Measurements from ENCODE around the gene APLNR.

Gene APLNR

DNA sequence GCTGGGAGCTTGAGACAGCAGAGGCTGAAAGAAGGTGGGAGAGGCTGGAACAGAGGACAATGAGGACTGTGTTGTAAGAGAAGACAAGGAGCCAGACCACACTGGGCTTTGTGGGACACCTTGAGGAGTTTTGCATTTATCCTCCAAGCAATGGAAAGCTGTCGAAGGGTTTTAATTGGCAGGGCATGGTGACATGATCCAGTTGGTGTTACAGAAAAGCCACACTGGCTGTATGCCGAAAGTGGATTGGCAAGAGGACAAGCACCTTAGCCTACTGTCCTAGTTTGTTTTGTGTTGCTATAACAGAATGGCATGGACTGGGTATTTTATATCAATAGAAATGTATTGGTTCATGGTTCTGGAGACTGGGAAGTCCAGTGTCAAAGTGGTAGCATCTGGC lies 14.0 kb upstream of the APLNR start:
- no peak for ATAC-seq

DNA sequence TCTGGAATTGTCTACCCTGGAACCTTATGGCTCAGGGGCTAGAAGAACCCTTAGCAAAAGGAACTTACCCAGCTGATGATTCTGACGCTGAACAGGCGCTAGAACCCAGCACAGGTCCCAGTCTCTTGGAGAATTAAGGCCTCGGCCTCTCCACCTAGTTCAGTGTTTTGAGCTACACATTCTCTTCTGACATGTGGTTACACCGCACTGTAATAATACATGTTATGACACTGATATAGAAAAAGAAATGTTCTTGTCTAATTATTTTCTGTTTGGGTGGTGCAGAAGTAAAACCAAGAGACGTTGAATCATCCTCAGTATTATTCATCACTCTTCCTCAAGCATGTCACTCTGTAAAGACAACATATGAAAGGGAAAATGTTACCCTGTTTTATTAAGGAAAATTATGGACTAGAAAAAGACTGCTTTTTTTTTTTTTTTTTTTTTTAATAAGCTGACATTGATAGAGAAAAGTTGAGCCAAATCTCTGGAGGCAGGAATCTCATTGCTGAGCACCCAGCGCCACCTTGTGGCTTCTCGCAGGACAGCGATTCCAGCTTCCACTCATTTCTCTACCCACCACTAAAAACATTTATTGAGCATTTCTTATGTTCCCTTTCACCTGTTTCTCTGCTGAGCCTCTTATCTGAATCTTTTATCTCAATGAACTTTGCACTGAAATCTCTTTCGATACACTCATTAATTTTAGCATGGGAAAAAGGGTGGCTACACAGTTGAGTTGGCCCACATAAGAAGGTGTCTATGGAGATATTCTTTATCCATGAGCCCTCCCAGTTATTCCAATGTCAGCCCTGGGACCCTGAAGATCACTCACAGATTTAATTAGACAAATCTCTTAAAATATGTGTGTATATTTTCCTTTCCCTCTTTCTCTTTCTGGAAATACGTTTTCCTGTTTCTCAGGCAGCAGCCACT lies 12.6 kb upstream of the APLNR start:
- ATAC-seq: peak; percentile 83

More for the DNA sequence above, 14.0 kb upstream of the APLNR start:
- TF ChIP-seq, protein P1, sequence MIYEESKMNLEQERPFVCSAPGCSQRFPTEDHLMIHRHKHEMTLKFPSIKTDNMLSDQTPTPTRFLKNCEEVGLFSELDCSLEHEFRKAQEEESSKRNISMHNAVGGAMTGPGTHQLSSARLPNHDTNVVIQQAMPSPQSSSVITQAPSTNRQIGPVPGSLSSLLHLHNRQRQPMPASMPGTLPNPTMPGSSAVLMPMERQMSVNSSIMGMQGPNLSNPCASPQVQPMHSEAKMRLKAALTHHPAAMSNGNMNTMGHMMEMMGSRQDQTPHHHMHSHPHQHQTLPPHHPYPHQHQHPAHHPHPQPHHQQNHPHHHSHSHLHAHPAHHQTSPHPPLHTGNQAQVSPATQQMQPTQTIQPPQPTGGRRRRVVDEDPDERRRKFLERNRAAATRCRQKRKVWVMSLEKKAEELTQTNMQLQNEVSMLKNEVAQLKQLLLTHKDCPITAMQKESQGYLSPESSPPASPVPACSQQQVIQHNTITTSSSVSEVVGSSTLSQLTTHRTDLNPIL (CRISPR knock-in tag; IDR thresholded peaks at IDR 0.05; ENCODE audit: low read depth): no peak
- TF ChIP-seq ZFP30 (CRISPR knock-in tag; IDR thresholded peaks at IDR 0.05): no peak
- no peak for TF ChIP-seq ZNF565 (CRISPR knock-in tag; conservative IDR thresholded peaks at IDR 0.05; ENCODE audit: low read depth)
- TF ChIP-seq ZNF70 (CRISPR knock-in tag; IDR thresholded peaks at IDR 0.05): no peak
- TF ChIP-seq, protein P2, sequence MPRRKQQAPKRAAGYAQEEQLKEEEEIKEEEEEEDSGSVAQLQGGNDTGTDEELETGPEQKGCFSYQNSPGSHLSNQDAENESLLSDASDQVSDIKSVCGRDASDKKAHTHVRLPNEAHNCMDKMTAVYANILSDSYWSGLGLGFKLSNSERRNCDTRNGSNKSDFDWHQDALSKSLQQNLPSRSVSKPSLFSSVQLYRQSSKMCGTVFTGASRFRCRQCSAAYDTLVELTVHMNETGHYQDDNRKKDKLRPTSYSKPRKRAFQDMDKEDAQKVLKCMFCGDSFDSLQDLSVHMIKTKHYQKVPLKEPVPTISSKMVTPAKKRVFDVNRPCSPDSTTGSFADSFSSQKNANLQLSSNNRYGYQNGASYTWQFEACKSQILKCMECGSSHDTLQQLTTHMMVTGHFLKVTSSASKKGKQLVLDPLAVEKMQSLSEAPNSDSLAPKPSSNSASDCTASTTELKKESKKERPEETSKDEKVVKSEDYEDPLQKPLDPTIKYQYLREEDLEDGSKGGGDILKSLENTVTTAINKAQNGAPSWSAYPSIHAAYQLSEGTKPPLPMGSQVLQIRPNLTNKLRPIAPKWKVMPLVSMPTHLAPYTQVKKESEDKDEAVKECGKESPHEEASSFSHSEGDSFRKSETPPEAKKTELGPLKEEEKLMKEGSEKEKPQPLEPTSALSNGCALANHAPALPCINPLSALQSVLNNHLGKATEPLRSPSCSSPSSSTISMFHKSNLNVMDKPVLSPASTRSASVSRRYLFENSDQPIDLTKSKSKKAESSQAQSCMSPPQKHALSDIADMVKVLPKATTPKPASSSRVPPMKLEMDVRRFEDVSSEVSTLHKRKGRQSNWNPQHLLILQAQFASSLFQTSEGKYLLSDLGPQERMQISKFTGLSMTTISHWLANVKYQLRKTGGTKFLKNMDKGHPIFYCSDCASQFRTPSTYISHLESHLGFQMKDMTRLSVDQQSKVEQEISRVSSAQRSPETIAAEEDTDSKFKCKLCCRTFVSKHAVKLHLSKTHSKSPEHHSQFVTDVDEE (CRISPR knock-in tag; IDR thresholded peaks at IDR 0.05): no peak
- no peak for TF ChIP-seq TOX (CRISPR knock-in tag; IDR thresholded peaks at IDR 0.05; ENCODE audit: borderline replicate concordance)
- TF ChIP-seq, protein P3, sequence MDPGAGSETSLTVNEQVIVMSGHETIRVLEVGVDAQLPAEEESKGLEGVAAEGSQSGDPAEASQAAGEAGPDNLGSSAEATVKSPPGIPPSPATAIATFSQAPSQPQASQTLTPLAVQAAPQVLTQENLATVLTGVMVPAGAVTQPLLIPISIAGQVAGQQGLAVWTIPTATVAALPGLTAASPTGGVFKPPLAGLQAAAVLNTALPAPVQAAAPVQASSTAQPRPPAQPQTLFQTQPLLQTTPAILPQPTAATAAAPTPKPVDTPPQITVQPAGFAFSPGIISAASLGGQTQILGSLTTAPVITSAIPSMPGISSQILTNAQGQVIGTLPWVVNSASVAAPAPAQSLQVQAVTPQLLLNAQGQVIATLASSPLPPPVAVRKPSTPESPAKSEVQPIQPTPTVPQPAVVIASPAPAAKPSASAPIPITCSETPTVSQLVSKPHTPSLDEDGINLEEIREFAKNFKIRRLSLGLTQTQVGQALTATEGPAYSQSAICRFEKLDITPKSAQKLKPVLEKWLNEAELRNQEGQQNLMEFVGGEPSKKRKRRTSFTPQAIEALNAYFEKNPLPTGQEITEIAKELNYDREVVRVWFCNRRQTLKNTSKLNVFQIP (CRISPR knock-in tag; IDR thresholded peaks at IDR 0.05; ENCODE audit: borderline replicate concordance, low read depth): no peak
- TF ChIP-seq ZC3H10 (CRISPR knock-in tag; IDR thresholded peaks at IDR 0.05): no peak
- TF ChIP-seq ZNF8 (CRISPR knock-in tag; IDR thresholded peaks at IDR 0.05): no peak
- no peak for TF ChIP-seq GLIS3 (CRISPR knock-in tag; IDR thresholded peaks at IDR 0.05)
- TF ChIP-seq CSDC2 (CRISPR knock-in tag; IDR thresholded peaks at IDR 0.05): no peak

More for the DNA sequence above, 12.6 kb upstream of the APLNR start:
- TF ChIP-seq ISL1 (CRISPR knock-in tag; IDR thresholded peaks at IDR 0.05): no peak
- TF ChIP-seq ZNF70 (CRISPR knock-in tag; IDR thresholded peaks at IDR 0.05): no peak
- TF ChIP-seq TCF4 (CRISPR knock-in tag; IDR thresholded peaks at IDR 0.05; ENCODE audit: borderline replicate concordance): no peak
- TF ChIP-seq, protein P1 (CRISPR knock-in tag; IDR thresholded peaks at IDR 0.05; ENCODE audit: low read depth): no peak
- TF ChIP-seq TOX (CRISPR knock-in tag; IDR thresholded peaks at IDR 0.05; ENCODE audit: borderline replicate concordance): no peak
- TF ChIP-seq, protein P3 (CRISPR knock-in tag; IDR thresholded peaks at IDR 0.05; ENCODE audit: borderline replicate concordance, low read depth): no peak
- no peak for TF ChIP-seq SNAI2 (CRISPR knock-in tag; IDR thresholded peaks at IDR 0.05)
- TF ChIP-seq, protein P2 (CRISPR knock-in tag; IDR thresholded peaks at IDR 0.05): no peak
- no peak for TF ChIP-seq ZFP30 (CRISPR knock-in tag; IDR thresholded peaks at IDR 0.05)
- no peak for TF ChIP-seq BACH2 (CRISPR knock-in tag; IDR thresholded peaks at IDR 0.05; ENCODE audit: borderline replicate concordance)
- TF ChIP-seq CSRNP3 (CRISPR knock-in tag; IDR thresholded peaks at IDR 0.05): no peak
- TF ChIP-seq GLIS3 (CRISPR knock-in tag; IDR thresholded peaks at IDR 0.05): no peak
- no peak for TF ChIP-seq ZNF8 (CRISPR knock-in tag; IDR thresholded peaks at IDR 0.05)
- no peak for TF ChIP-seq ZFP3 (CRISPR knock-in tag; IDR thresholded peaks at IDR 0.05)
- TF ChIP-seq OSR1 (CRISPR knock-in tag; IDR thresholded peaks at IDR 0.05): no peak
- no peak for TF ChIP-seq PATZ1 (CRISPR knock-in tag; IDR thresholded peaks at IDR 0.05; ENCODE audit: borderline replicate concordance)

Measured in SK-N-SH treated with all-trans-retinoic acid at 6 μM for 48 hours (cell line).